IPS-NIHi7 (cell line): ENCODE data around the gene PEX1.
"Not testable (repeated sequence)": the region's sequence is repeated elsewhere in the genome, so short reads cannot be mapped to it uniquely, and the experiment has no call there.

ENCODE experiments used
- DNase-seq: peaks from one replicate; pipeline ENCODE4 v3.0.0; 2012; ENCODE audit warnings: mixed read lengths; ENCODE audit errors: extremely low spot score

Gene PEX1

DNA sequence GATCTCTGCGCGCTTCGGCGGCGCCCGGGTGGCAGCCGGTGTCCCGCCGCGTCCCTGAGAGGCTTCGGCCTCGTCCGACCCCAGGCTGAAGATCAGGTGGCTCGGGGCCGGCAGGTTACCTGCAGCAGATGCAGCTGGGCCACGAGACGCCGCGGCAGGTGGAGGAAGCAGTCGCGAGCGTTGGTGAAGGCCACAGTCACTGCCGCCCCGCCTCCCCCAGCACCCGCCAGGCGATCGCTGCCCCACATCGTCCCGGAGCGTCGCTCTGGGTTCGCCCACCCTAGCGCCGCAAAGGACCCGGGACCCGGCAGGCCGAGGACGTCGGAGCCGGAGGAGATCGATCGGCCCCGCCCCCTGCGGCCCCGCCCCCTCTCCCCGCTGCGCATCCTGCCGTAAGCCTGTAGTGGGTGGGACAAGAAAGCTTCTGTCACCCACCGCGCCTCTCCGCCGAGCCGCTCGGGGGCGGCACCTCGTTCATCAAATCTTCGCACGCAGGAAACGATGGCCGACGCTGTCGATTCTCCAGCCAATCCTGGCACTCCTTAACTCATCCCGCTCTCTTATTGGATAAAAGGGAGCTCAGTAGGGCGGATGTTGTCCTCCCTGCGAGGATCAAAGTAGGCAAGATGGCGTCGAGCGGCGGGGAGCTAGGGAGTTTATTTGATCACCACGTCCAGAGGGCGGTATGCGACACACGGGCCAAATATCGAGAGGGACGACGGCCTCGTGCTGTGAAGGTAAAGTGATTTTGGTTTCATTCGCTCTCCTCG lies at the start of gene PEX1, which contains the start of gene RBM48:
Gene PEX1 (minus strand): TSS at position 333 of the 770 bp plus-strand sequence. CDS start 85 bp downstream, at position 248.
Gene RBM48 (plus strand): TSS at position 608 of the 770 bp plus-strand sequence. CDS start 19 bp downstream, at position 627.
- DNase-seq: peak; percentile 98

DNA sequence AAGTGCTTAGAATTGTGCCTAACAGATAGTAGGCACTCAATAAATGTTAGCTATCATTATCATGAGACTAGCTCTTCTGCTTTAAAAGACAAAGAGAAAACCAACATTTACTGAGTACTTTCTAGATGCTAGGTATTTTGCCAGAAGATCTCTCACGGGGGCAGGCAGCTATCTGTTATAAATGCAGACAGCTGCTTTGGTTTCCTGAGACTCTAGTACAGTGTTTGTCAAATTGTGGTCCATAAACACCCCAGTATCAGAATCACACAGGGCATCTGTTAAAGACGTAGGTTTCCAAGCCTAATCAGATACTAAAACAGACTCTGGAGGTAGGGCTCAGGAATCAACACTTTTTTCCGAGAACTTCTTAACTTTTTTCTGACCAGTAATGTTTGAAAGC lies 48.0 kb upstream of the PEX1 start:
- DNase-seq: no peak

DNA sequence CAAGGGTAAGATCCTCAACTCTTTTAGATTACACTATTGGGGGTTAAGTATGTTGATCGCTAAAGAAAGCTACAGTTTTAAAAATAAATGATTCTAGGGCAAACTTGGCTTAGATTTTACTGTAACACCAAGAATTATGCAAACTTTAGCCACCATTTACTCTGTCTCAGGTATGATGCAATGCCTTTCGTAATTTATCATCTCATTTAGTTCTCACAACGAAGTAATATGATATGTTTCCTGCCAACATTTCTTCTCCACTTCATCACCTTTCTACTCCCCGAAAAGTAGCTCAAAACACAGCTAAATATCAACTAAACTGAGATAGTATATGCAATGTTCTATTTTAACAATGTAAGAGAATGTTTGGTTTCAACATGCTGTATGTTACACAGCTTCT lies 40.8 kb upstream of the PEX1 start:
- no peak for DNase-seq

DNA sequence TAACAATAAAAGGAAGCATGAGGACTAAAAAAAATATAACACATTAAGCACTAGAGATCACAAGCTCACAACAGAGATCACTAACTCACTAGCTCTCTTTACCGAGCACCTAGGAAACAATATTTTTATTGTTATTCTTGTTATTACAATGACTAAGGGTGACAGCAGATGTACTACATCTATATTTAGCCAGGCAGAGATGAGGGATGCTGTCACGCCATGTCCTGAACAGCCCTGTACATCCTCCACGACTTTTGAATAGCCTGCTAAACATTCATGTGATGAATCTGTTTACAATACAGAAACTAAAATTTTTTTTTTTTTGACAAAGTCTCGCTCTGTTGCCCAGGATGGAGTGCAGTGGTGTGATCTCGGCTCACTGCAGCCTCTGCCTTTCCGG lies 39.1 kb upstream of the PEX1 start:
- DNase-seq: no peak

DNA sequence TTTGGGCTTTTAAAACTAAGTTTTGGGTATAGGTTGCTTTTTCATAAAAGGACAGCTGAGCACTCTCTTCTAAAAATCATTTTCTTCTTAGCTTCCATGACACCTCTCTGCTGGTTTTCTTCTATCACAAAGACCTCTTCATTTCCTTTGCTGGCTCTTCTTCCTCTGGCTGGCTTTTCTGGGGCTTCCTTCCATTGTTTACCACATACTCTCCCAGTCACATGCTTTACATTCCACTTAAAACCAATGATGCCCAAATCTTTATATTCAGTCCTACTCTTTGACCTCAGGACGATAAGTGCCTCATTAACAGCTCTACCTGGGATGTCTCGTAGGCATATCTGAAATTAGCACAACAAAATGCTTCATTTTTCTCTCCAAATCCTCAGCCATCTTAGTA lies 35.0 kb upstream of the PEX1 start:
- DNase-seq: no peak

DNA sequence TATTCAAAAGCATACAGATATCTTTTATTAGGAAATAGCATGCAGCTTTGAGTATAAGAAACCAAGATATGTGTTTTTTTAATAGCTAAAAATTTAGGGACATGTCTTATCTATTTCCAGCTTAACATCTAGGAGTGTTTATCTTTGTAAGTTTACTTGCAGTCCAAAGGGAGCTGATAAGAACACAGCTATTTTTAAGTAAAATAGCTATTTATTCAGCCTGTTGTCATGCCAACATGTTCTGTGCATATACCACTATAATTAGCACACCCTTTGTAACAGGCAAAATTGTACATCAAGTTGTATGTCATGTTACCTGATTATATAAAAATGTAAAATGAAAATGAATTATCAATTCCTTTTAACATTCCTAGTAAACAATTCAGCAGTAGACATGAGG lies 32.3 kb upstream of the PEX1 start:
- no peak for DNase-seq

DNA sequence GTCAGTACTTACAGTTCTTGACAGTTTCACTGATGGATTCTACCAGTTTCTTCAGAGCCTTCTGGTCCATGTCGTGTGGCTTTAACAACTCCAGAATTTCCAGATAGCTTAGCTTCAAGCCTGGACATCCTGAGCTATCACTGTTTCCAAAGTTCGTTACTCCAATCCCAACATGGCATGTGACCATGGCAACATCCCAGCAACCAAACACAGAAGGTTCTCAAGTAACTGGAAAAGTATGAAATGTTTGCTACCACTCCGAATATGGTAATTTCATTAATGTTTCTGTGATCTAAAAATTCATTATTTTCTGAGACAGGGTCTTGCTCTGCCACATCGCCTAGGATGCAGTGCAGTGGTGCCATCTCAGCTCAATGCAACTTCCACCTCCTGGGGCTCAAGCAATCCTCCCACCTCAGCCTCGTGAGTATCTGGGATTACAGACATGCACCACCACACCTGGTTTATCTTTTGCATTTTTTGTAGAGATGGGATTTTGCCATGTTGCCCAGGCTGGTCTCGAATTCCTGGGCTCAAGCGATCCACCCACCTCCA lies 29.6 kb upstream of the PEX1 start:
- no peak for DNase-seq

DNA sequence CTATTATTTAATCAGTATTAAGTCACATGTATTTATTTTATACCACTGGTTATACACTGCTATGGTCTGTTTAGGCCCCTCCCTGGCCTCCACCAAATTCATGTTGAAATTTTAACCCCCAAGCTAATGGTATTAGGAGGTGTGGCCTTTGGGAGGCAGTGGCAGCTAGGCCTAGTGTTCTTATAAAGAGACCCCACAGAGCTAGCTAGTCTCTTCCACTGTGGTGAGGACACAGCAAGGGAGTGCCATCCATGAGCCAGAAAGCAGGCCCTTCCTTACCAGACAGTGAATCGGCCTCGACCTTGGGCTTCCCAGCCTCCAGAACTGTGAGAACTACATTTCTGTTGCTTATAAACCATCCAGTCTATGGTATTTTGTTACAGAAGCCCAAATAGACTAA lies 28.9 kb upstream of the PEX1 start:
- DNase-seq: no peak

DNA sequence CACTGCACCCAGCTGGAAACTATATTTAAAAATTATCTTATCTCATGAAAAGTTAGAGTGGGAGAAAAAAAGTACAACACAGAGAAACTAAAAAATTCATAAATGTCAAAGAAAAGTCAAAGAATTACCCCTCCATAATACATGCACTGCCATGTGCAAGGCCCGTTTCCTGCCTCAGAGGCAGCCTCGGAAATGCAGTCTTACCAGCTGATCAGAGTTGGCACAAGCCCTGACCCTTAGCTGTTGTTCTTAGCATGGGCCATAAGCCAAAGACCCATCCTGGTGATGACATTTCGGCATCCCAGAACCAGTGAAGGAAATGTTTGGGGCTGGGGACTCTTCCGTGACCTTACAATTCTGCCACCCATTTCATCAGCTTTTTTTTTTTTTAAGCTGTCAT lies 21.9 kb upstream of the PEX1 start:
- no peak for DNase-seq

DNA sequence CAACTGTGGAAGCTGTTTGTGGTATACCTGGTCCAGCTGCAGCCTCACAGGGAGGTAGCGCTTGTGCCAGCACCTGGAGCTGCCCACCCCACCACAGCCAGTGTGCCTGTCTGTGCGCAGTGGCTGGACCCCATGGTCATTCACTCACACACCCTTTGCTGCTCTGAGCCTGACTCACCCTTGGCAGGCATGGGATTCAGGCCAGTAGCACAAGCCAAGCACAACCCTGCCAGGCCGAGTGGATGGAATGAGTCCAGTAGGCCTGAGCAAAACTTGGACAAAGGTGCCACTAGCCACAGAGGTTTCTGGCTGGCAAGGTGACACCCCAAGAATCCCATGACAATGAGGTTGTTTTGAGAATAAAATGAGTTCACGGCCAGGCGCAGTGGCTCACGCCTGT lies 19.3 kb upstream of the PEX1 start:
- no peak for DNase-seq

DNA sequence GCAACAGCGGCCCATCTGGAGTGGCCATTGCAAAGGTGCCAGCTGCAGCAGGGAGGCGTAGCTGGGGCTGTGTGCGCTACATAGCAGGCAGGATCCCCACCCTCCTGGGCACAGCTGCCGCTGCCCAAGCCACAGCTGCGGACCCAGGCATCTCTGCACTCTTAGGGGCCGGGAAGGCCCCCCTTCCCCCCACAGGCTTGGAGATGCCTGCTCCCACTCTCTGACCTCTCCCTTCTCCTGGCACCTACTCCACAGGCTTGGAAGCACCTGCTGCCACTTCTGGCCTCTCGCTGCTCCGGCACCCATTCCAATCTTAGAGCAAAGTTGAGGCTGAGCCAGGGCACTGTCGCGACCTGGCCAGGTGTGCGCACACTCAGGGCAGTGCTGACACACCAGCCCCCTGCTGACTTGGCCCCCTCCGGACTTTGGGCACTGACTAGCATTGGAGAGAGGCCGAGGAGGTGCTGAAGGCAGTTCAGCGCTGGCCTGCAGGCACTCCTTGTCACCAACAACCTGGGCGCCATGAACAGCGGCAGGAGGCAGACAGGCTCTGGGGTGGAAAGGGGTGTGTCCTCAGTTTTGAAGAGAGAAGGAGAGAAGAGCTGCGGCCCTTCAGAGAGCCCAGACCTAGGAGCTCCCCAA lies 18.7 kb upstream of the PEX1 start:
- DNase-seq: no peak

DNA sequence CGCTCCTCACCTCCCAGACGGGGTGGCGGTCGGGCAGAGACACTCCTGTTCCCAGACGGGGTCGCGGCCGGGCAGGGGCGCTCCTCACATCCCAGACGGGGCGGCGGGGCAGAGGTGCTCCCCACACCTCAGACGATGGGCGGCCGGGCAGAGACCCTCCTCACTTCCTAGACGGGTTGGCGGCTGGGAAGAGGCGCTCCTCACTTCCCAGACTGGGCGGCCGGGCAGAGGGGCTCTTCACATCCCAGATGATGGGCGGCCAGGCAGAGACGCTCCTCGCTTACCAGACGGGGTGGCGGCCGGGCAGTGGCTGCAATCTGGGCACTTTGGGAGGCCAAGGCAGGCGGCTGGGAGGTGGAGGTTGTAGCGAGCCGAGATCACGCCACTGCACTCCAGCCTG lies 16.8 kb upstream of the PEX1 start:
- not testable (repeated sequence) for DNase-seq

DNA sequence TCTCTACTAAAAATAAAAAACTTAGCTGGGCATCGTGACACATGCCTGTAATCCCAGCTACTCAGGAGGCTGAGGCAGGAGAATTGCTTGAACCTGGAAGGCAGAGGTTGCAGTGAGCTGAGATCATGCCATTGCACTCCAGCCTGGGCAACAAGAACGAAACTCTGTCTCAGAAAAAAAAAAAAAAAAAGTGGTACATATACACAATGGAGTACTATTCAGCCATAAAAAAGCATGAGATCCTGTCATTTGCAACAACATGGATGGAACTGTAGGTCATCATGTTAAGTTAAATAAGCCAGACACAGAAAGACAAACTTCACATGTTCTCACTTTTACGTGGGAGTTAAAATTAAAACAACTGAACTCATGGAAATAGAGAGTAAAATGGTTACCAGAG lies 15.2 kb upstream of the PEX1 start:
- DNase-seq: not testable (repeated sequence)

DNA sequence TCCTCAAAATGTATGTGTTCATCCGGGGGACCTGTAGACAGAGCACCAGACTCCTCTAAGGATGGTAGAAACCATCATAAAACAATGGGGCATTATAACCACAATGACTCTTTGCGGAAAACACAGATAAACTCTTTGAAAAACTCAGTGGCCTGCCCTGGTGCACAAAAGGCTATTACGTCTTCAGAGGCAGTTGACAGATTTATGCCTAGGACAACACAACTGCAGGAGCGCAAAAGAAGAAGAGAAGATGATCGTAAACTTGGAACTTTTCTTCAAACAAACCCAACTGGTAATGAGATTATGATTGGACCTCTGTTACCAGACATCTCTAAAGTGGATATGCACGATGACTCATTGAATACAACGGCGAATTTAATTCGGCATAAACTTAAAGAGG lies 6.3 kb upstream of the PEX1 start:
- no peak for DNase-seq

DNA sequence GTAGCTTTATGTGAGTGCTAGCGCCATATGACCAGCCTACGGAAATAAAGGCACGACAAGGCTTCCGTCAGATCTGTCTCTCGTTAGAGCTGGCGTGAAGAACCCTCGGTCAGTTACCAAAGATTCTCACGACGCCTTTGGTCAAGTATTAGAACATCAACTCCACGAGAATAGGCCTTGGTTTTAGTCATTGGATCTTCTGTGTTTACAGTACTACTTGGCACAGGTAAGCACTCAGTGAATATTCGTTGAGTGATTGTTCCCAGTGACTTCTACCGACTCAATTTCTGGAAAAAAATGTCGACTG lies 591 bp upstream of the PEX1 start:
- no peak for DNase-seq

DNA sequence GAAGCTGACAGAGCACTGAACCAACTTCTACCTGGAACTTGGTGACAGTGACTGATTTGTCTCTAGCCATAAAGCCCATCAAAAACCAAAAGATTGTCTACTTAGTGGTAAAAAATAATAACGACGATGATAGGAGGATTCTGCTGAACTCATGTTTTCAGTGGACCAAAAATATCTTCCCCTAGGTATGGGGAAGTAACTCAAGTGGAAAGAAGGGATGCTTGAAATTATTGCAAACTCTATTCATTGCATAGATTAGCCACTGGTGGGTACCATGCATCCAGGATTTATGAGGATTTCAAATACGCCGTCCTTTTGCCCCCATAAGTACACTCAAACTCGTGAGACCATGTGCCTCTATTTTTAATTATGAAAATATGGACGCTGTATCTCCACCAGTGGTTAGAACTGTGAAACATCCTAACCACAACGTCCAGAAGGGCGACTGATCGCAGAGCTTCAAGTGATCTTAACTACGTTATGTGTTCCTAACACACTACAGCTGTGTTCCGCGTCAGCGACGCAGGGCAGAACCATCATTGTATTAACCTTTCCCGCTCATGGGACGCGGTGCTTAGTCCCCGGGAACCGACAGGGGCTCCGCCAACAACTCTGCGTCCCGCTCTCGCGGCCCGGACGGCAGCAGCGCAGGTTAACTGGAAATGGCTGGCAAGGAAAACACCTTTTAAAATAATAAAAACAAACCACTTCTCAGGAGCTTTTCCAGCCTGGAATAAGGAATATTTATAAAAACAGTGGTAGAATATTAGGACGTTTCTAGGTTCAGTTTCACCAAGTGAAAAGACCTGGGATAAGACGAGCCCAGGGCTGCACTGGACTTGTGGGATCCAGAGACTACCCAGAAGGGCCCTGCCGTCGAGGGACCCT lies 776 bp downstream of the PEX1 start:
- DNase-seq: peak; percentile 63

DNA sequence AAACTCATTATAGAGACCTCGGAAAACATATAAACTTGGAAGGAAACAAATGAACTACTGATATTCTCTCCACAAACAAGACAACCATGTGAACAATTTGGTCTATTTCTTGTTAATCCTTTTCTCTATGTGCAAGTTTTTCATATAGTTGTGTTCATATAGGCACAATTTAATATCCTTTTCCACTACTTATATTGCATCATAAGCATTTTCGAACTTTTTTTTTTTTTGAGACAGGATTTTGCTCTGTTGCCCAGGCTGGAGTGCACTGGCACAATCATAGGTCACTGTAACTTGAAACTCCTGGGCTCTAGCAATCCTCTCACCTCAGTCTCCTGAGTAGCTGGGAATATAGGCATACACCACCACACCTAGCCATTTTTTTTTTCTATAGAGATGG lies 5.2 kb downstream of the PEX1 start:
- DNase-seq: no peak

DNA sequence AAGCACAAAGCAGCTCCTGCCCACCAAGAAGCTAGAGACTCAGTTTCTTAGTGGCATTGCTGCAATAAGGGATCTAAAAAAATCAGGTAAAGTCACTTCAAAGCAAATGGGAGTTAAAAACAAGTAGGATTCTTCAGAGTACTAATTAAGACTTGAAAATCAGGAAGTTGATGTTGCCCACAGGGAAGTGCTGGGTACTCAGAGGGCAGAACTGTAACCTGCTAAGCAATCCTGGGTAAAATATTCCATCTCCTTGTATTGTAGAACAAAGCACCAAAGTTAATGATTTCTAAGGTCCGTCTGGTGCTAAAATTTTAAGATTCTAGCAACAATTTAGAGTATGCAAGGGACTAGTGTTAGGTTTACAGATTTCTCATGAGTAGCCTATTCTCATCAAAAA lies 8.3 kb downstream of the PEX1 start:
- no peak for DNase-seq

DNA sequence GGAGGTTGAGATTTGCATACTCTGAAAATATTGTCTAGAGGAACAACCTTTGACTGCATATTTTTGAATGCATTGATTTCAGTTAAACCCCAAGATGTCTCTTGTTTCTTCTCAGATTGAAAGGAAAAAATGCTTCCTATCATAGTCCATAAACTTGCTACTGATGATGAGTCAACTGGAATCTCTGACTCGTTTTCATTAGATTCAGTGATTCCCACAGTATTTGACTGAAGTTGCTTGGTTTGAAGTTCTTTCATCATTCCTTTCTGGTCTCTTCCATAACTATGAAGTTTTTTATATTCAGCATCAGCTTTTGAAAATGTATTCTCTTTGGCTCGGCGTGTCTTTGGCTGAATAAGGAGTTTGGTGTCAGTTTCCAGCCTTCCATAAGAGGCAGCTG lies 10.7 kb downstream of the PEX1 start:
- no peak for DNase-seq

DNA sequence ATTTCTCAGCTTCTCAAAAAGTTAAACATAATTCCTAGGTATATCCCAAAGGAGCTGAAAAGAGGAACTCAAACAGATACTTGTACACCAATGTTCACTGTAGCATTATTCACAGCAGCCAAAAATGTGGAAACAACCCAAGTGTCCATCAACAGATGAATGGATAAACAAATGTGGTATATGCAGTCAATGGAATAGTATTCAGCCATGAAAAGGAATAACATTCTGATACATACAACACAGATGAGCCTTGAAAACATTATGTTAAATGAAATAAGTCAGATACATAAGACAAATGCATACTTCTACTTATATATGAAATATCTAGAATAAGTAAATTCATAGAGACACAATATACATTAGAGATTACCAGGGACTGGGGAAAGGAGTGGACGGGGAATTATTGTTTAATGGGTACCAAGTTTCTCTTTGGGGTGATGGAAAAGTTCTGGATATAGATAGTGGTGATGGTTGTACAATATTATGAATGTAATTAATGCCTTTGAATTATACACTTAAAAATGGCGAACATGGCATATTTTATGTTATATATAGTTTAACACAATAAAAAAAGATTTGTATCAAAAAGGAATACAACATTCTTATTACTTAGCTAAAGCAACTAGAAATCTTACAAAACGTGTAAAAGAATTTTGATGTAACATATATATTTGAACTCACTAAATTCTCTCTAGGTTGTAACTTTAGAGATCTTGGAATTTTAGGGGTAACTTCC lies 15.0 kb downstream of the PEX1 start:
- DNase-seq: no peak

DNA sequence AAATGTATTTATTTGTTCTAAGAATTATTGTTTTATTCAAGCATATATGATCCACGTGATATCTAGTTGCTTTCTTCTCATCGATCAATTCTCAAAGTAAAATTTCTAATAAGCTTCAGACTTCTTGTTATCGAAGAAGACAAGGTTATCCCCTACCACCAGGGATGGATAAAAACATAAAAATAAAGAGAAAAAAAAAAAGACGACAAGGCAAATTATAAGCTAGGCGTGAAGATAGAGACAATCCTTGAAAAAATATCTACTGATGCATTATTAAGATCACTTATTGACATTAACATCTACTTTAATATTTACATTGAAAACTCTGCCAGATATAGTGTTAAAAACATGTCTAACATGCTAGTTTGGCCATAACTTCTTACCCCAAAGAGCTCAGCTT lies 19.4 kb downstream of the PEX1 start:
- DNase-seq: no peak

DNA sequence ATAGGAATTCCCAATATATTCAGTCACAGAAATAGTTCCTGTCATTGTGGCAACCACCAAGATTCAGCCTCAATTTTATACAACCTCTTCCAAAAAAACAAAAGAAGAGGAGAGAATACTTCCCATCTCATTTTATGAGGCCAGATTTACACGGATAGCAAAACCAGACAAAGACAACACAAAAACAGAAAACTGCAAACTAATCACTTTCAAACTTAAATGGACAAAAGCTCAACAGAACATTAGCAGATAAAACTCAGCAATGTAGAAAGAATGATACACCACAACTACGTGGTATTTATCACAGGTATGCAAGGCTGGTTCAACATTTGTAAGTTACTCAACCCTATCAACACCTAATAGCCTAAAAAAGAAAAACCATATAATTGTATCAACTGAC lies 22.0 kb downstream of the PEX1 start:
- DNase-seq: no peak
